Right lobe of liver (tissue), 4 donors: ENCODE measurements around the gene CAMK2B.

Source experiments
- POLR2A ChIP-seq: fragments of 450-650 bp; IDR thresholded peaks from one replicate; pipeline ENCODE4 v1.6.1; 2017; ENCODE audit warnings: antibody characterized with exemption, mild to moderate bottlenecking
- TF ChIP-seq, protein P1 (sequence below), 4 donors: fragments of 200-600 bp in 3 of 4; fragments of 450-650 bp in 1 of 4; IDR thresholded peaks; one replicate each; pipeline versions ENCODE4 v1.5.1 to v1.8.0; 2016 to 2022; ENCODE audit warnings: antibody characterized with exemption in 4 of 4, mild to moderate bottlenecking in 2 of 4
- donor health status: DM: no; HTN: no; CAD: no.
- donor health status: DM: no; HTN: no; CAD: no.
- donor health status: DM: no; HTN: yes; CAD: no.

DNA sequence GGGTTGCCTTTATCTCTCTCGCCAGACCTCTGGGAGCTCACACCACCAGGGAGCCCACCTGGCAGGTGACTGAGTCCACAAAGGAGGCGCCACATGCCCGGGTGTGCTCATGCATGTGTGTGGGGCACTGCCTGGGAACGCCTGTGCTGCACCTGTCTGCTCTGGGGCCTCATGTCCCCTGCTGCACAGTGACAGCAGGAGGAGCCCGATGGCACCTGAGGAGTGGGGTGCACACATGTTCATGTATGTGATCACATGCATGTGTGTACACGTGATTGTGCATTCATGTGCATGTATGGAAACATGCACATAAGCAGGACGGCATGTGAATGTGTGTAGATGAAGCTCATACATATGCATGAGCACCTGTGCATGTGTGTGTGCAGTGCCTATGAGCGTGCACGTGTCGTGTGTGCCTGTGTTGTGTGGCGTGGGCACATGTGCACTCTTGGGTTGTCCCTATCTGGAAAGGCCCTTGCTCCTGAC lies 102.6 kb downstream of the CAMK2B start:
- TF ChIP-seq, protein P1, sequence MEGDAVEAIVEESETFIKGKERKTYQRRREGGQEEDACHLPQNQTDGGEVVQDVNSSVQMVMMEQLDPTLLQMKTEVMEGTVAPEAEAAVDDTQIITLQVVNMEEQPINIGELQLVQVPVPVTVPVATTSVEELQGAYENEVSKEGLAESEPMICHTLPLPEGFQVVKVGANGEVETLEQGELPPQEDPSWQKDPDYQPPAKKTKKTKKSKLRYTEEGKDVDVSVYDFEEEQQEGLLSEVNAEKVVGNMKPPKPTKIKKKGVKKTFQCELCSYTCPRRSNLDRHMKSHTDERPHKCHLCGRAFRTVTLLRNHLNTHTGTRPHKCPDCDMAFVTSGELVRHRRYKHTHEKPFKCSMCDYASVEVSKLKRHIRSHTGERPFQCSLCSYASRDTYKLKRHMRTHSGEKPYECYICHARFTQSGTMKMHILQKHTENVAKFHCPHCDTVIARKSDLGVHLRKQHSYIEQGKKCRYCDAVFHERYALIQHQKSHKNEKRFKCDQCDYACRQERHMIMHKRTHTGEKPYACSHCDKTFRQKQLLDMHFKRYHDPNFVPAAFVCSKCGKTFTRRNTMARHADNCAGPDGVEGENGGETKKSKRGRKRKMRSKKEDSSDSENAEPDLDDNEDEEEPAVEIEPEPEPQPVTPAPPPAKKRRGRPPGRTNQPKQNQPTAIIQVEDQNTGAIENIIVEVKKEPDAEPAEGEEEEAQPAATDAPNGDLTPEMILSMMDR (IDR thresholded peaks at IDR 0.05) = no peak
- no peak for TF ChIP-seq POLR2A
